ENCODE measurements around the gene SCML2.
A peak's percentile ranks its signal among the peaks of the same experiment; 100 is the strongest.
"Not testable (repeated sequence)": the region's sequence is repeated elsewhere in the genome, so short reads cannot be mapped to it uniquely, and the experiment has no call there.

SCML2 gene

GRCh38 chrX:18354369-18355223, at the start of gene SCML2:
TSS of gene SCML2 (minus strand) at chrX:18354688. CDS start at chrX:18334071, 20,617 bp downstream.
- DNase-seq (ENCODE audit: insufficient read length, low spot score) (no peak), FAIRE-seq (no peak)
- TF ChIP-seq CTCF (IDR thresholded peaks at IDR 0.05; ENCODE audit: insufficient read depth, missing control alignments), result no peak

- no peak for FAIRE-seq
- no peak for TF ChIP-seq CTCF (IDR thresholded peaks at IDR 0.05; ENCODE audit: insufficient read depth, missing control alignments)
Observed at GRCh38 chrX:18401848-18402213, 47.3 kb upstream of the SCML2 start.

GRCh38 chrX:18394477-18394876, 40.0 kb upstream of the SCML2 start:
- no peak for DNase-seq (ENCODE audit: insufficient read length, low spot score)
- no peak for TF ChIP-seq CTCF (IDR thresholded peaks at IDR 0.05; ENCODE audit: insufficient read depth, missing control alignments)
- FAIRE-seq, result no peak

More at GRCh38 chrX:18401848-18402213, 47.3 kb upstream of the SCML2 start:
- no peak for DNase-seq (ENCODE audit: insufficient read length, low spot score)

GRCh38 chrX:18390941-18391538, 36.6 kb upstream of the SCML2 start:
- peak; percentile 48 for TF ChIP-seq CTCF (IDR thresholded peaks at IDR 0.05; ENCODE audit: insufficient read depth, missing control alignments)
- peak; percentile 56 for FAIRE-seq
- DNase-seq (ENCODE audit: insufficient read length, low spot score), result no peak

- TF ChIP-seq CTCF (IDR thresholded peaks at IDR 0.05; ENCODE audit: insufficient read depth, missing control alignments), result peak; percentile 13
- DNase-seq (ENCODE audit: insufficient read length, low spot score) (no peak), FAIRE-seq (no peak)
Observed at GRCh38 chrX:18389966-18390365, 35.5 kb upstream of the SCML2 start.

GRCh38 chrX:18377796-18378195, 23.3 kb upstream of the SCML2 start:
- peak; percentile 58 for TF ChIP-seq CTCF (IDR thresholded peaks at IDR 0.05; ENCODE audit: insufficient read depth, missing control alignments)
- no peak for FAIRE-seq
- DNase-seq (ENCODE audit: insufficient read length, low spot score), result no peak

GRCh38 chrX:18375131-18375805, 20.8 kb upstream of the SCML2 start:
- not testable (repeated sequence) for DNase-seq (ENCODE audit: insufficient read length, low spot score); FAIRE-seq

GRCh38 chrX:18369096-18369495, 14.6 kb upstream of the SCML2 start:
- FAIRE-seq, result not testable (repeated sequence)

More at GRCh38 chrX:18369096-18369495, 14.6 kb upstream of the SCML2 start:
- DNase-seq (ENCODE audit: insufficient read length, low spot score), result not testable (repeated sequence)
